GM21717 (cell line): ENCODE results near the gene TRDMT1.

Experiments used
- ATAC-seq: cut with Tn5 transposase; IDR thresholded peaks from one replicate; pipeline ENCODE4 v1.9.1; 2021; ENCODE audit warnings: mild to moderate bottlenecking, moderate library complexity; ENCODE audit not compliant: unreplicated experiment

TRDMT1 gene

DNA sequence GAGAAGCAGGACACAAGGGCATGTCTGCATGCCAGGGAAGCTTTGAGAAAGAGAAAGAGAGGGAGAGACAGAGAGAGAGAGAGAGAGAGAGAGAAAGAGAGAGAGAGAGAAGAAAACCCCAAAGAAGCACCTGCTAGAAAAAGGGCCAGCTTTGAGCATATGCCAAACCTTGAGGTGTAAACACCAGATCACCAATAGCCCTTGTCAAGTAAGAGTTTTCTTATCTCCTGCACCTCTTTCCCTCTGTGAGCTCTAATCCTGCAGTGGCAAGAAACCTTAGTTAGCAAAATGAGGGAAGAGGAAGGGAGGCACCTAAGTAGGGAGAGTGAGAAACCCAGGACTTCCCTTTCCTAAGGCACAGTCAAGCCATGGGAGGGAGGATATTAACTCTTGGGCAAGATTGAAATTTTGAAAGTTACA lies 11.3 kb upstream of the TRDMT1 start:
- no peak for ATAC-seq

DNA sequence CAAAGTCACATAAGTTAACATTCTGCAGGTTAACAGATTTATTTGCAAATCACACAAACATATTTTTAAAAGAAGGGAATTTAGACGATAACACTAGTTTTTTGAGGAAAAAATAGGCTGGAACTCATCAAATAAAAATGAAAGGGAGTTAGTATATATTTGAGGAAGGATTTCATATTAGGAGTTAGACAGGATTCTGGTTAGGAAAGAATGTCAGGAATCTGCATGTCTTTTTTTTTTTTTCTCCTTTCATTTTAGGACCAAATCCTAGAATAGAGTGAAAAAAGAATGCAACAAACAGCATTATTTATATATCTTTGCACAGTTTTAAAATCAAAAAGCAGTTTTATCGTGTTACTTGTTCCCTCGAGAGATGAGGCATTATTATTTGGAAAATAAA lies 8.9 kb upstream of the TRDMT1 start:
- no peak for ATAC-seq

DNA sequence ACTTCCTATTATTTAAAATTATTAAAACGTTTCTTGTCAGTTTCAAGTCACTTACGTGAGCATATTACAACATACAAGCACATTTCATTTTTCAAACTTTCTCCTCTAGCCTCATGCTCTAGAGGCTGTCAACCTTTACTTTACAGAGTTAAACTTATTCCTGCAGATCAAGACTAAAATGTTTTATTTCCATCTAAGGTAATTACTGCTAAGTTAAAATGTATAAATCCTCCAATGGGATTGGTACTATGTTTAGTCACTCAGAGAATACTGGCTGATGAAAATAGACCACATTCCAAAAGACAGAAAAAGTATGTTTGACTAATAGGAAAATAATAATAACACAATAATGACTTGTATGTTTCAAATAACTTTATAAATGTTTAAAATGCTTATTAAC lies 8.4 kb upstream of the TRDMT1 start:
- ATAC-seq, result no peak

DNA sequence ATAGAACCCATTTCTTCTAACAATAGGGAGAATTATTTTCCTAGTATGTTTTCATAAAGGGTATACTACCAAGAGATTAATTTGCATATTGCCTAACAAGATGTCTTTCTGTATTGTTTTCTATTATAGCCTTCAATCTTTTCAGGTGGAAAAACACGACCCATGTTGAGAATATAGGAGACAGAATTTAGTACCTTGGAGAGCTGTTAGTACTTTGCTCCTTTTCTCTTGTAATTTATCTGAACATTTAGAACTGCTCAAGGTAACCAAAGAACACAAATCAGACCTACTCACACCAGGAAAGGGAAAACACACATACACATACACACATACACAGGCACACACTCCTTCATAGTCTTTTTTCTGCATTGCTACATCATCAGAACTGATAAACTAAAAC lies 7.8 kb upstream of the TRDMT1 start:
- ATAC-seq, result no peak

DNA sequence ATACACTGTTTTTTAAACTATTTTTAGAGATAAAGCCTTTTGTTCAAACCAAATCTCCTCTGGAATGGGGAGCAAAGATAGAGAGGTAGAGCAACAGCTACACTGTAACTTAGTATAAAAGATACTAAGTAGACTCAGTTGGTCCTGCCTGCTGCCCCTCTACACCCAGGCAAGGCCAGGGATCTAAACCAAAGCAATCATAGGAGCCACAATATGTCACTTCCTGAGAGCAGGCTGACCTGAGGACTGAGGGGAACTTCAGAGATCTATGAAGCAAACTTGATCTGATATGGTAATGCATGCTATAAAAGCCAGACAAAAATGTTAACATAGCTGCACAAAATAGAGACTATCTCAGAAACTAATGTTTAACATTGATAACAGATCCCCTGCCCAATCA lies 7.0 kb upstream of the TRDMT1 start:
- ATAC-seq, result no peak

DNA sequence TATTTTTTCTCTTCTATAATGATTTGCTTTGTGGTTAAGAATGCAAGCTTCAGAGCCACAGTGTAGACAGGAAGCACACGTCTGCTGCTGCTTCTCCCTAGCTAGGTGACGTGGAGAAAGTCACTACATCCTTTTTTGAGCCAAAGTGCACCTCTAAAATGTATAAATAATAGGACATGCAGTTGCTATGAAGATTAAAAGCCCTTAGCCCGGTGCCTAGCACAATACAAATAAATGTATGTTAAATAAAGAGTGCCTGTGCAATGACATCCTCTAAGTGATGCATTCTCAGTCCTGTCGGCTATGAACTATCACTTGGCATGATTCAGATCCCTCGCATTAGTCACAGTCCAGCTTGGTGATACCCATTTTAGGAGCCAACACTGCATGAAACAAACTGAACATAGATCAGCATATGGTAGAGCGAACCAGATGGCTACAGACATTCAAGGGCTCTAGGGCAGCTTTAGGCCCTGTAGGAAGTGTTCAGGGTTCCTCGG lies 4.8 kb upstream of the TRDMT1 start:
- ATAC-seq, result peak; percentile 52

DNA sequence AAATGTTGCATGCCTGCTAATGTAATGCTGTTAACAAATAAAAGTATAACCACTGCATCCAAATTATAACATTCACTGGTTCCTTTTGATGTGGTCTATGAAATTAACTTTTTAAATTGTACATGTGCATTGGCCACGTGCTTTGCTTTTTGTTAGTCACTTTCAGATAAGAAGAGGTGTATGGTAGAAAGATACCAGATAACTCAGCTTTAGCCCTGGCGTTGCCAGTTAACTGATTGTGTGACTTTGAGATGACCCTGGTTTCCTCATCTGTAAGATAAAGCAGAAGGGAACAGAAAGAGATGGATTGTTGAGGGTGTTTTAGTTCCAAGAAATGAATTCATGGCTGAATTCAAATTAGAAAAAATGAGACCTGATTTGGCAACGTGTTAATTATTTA lies 1.9 kb upstream of the TRDMT1 start:
- ATAC-seq, result no peak

DNA sequence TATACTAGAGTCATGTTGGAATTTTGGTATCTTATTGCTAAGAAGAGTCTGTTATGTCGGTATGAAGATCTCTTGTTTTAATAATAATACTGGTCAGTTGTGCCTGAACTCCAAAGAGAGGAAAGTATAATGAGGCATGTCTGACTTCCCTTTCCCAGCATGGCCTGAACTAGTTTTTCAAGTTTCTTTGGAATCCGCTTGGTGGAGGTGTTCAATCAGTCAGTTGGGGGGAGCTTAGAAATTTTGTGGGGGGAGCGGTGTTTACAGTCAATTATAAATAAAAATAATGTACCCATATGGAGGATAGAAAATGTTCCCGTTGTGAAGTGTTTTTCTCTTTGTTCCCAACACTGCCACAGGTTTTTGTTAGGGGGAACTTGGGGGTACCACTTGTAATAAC lies 1.5 kb upstream of the TRDMT1 start:
- ATAC-seq, result no peak

DNA sequence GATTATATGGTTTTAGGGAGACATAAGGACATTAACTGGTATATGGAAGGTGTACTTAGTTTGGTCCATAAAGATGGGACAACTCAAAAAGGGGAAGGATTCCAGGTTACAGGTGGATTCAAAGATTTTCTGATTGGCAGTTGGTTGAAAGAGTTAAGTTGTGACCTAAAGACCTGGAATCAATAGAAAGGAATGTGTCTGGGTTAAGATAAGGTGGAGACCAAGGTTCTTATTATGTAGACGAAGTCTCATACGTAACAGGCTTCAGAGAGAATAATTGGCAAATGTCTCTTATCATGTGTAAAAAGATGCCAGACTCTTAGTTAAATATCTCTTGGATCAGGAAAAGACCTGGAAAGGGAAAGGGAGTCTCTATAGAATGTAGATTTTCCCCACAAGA lies 1.0 kb upstream of the TRDMT1 start:
- ATAC-seq, result no peak

DNA sequence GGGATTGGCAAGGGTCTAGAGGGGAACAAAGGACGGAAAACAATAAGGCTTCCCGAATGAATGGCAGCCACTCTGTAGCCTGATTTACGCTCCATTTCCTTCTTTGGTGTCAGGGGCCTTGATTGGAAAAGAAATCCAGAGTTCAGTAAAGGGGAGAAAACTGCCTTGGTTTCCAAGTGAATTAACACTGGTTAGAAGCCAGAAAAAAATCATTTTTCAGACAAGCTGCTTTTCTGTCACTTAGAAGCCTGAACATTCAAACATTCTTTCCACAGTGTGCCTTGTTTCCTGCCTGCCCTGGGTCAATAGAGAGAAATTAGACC lies 283 bp upstream of the TRDMT1 start:
- ATAC-seq, result no peak

DNA sequence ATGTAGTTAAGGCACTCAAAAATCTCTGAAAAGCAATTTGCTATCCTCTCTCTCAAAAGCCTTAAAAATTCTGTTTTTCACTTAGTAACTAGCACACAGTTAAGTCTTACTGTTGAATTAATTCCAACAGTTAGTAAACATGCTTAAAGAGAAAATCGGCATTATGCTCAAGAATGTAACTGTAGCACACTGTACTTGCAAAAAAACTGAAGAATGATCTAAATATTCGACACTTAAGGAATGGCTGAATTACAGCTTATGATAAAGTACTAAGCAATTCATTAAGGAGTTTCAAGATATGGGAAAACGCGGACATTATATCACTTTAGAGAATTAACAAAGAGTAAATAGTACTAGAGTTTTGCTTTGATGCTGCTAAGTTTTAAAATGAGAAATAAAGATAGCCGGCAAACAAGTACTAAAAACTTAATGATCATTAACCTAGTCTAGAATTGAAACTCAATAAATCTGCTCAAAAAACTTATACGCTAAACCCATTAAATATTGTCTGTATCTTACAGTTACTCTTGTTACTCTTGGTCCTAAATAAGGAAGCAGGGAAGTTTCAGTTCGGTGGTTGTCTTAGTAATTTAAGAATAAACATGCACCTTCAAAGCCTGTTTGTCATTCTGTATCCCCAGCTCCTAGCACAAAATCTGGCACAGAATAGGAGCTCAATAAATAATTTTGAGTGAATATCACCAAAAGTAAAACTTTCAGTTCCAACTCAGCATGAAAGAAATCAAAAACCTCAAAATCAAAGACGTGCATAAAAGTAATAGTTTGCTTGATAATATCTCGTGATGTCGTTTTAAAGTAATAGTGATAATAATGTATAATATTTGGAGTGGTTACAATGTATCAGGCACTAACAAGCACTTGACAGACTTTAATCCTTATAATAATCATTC lies 1.2 kb downstream of the TRDMT1 start:
- no peak for ATAC-seq

DNA sequence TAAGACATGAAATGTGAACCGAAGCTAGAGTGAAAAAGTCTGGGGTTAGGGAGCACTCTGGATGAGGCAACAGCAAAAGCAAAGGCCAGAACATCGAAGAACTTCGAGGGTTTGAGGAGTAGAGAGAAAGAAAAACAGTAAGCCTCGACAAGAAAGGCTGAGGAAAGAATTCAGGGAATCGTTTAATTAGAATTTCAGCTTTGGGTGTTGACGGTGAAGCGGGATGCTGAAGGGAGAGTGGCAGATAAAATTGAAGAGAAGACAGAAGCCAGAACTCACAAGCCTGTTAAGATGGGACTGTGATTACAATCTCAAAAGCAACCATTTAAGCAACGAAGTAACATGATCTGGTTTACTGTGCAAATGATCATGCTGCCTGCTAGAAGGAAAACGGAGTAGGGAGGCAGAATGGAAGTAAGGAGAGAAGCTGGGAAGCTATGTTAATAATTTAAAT lies 2.1 kb downstream of the TRDMT1 start:
- no peak for ATAC-seq

DNA sequence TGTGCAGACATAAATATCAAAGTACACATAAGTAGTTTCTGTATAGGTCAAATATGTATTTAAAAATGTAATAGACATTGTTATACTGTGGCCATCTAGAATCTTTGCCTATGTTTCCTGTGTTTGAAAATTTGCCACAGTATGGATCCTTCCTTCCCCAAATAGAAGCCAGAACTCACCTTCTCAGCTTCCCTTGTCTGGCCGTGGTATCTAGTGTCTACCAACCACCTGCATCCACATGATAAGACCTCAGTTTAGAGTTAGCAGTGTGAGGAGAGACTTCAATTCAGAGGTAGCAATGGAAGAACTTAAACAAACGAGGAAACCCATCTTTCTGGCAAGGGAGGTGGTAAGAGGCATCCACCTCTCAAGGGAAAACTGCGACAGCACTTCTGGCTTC lies 4.9 kb downstream of the TRDMT1 start:
- no peak for ATAC-seq

DNA sequence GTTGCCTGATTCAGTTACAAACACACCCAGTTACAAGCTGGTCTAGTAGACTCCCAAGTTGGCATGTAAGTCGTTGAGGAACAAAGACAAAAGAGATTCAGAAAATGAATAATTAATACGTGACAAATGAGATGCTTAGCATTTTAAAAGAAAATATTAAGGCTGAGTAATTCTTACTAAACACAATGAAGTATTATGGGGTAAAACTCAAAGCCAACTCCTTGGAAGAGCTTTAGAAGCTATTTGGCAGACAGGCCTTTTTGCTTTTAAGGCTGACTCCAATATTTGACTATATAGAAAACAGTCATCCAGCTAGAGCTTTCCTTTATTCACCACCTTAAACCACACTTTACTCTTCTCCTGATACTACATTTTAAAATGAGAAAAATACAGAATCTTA lies 5.4 kb downstream of the TRDMT1 start:
- no peak for ATAC-seq

DNA sequence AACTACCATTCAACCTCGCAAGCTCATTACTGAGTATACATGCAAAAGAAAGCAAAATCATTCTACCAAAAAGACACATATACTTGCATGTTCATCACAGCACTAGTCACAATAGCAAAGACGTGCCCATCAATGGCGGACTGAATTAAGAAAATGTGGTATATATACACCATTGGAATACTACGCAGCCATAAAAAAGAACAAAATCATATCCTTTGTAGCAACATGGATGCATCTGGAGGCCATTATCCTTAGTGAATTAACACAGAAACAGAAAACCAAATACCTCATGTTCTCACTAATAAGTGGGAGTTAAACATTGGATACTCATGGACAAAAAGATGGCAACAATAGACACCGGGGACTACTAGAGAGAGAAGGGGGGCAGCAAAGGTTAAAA lies 6.4 kb downstream of the TRDMT1 start:
- no peak for ATAC-seq

DNA sequence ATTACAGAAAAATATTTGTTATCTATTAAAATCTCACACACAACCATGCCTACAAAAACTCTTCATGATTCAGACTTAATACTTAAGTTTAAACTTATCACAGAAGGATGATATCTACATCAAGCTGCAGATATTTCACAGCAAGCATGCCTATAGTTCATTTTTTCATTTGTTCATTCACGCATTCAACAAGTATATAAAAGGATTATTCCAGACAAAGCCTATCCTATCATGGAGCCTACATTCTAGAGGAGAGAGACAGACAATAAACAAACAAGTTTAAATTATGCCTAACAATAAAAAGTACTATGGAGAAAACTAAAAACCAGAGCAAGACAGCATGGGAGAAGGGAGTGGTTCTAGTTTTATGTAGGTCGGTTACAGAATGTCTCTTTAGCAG lies 10.9 kb downstream of the TRDMT1 start:
- ATAC-seq, result no peak

DNA sequence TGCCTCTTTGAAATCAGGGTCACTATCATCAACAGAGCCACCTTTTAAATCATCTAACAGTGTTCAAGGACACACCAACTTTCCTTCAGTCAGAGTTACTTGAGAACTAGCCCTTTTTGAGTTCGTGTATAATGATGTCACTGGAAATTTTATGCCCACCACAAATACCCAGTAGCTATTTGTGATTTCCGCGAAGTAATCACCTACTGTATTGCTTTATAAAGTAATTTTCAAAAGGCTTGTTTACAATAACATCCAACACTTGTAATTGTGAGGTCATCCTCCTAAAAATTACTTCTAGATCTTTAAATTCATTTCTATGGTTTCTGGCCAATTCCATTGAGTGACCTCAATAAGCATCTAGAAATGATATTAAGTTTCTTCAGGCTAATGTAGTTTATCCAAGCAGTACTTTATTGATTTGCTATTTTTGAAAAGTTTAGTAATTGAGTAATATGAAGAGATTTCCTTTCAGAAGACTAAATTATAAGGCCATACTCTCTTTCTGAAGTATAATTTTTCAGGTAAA lies 12.8 kb downstream of the TRDMT1 start:
- ATAC-seq, result no peak

DNA sequence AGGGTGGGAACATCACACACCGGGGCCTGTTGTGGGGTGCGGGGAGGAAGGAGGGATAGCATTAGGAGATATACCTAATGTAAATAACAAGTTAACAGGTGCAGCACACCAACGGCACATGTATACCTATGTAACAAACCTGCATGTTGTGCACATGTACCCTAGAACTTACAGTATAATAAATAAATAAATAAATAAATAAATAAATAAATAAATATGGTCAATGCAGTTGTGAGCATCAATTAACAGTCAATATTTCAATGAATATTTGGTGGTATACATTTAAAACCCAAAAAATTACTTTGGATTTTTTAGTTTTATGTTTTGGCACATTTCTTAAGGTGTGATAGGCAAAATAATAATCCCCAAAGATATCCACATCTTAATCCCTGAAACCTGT lies 15.6 kb downstream of the TRDMT1 start:
- ATAC-seq, result no peak

DNA sequence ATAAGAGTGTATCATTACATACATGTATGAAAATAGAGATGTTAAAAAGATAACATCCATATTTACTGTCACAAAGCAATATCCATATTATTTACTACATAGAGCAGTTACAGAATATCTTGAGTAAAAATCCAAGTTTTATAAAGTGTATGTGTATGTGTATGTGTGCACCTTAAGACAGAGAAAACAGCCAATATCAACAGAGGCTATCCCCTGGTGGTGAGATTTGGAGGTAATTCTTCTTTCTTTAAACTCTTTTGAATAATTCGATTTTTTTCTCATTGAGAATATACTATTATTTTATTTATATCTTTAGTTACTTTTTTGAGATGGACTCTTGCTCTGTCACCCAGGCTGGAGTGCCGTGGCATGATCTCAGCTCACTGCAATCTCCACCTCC lies 18.4 kb downstream of the TRDMT1 start:
- ATAC-seq, result no peak

DNA sequence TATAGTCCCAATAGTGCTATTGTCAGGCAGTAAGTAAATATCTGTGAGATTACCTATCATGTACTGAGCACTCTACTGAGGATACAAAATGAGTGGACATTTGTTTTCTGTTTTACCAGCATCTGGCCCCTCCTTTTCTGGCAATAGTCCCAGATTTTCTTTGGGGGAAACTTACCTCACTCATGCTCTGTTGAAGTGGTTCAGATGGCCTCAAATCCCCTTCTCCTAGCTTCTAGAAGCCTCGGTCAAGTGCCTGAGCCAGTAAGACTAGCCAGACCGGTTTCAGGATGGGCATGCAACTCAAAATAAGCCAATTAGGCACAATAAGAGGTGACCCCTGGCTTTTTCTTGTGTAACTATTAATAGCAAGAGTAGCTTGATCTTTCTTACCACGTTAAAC lies 19.7 kb downstream of the TRDMT1 start:
- ATAC-seq, result no peak

DNA sequence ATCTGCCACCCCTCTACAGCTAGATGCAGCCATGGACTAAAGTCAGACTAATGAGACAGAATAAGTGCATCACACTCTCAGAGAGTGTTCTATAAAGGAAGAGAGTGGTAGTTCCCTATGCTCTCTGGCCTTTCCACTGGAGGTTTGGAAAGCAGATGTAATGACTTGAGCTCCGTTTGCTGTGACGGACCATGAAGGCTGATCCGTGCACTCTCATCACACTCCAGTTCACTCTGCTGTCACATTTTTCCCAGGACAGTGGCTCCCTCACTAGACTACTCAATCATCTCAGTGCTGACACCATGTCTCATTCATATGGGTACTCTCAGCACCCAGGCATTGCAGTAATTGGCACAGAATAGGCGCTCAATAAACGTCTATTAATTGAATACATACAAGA lies 20.4 kb downstream of the TRDMT1 start:
- no peak for ATAC-seq

DNA sequence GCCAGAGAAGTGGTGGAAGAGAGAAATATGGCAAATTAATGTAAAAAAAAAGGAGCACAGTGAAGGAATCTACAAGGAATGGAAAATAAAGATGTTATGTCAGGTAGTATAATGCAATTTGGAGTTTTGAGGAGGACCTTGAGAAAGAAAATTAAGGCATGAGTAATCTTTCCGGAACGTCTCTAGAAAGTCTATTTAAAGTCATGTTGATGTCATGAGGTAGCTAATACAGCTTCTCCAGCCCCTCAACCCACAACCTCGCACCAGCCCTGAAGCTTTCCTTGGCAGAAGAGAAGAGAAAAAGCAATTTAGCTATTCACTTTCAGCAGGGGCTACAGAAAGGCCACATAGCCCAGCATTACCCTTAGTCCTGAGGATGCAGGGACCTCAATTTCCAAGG lies 22.5 kb downstream of the TRDMT1 start:
- ATAC-seq, result no peak

DNA sequence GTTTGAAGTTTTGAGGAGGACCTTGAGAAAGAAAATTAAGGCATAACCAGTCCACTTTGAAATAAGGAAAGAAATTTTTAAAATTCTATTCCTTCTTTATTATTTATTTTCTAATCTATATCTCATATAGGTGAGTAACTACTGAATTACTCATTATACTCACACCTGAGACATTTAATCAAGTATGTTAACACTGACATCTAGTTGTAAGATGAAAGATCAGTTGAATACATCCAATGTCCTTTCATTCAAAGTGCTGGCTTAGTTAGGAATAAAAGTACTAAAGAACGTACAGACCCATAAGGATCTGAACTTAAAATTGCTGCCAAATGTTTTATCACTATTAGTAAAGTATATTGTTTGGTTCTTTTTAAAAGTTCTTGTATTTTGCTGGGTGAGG lies 23.5 kb downstream of the TRDMT1 start:
- no peak for ATAC-seq
